OCI-LY7 (cell line): ENCODE data around the gene ARL16.

Source experiments
- CTCF ChIP-seq: fragments of 200-600 bp; sonication (generic); conservative IDR thresholded peaks from 2 replicates; pipeline ENCODE4 v1.5.1; 2014; ENCODE audit warnings: mild to moderate bottlenecking, antibody characterized with exemption, low read length, moderate library complexity, mixed read lengths
- EZH2phosphoT487 ChIP-seq: fragments of 200-600 bp; sonication (generic); IDR thresholded peaks from 2 replicates; pipeline ENCODE4 v1.6.1; 2018; ENCODE audit warnings: low read depth, borderline replicate concordance, mild to moderate bottlenecking, mixed run types, antibody characterized with exemption, low read length, moderate library complexity, mixed read lengths

GRCh38 chr17:81727324-81728031, 43.9 kb upstream of the ARL16 start:
- TF ChIP-seq EZH2phosphoT487 (no peak), CTCF (no peak)
